H1 (cell line): ENCODE results near the gene SHANK1. TPM values are rescaled to one million over a fixed set of nuclear protein-coding genes. Genes with fewer than 3 reads are reported as not detected.
A peak's percentile ranks its signal among the peaks of the same experiment; 100 is the strongest.

Source experiments
- CTCF ChIA-PET: fragments of 300-600 bp; sonication (Branson Sonifier 250); formaldehyde crosslinking; loops from one replicate; lab custom pipeline; 2021; ENCODE audit not compliant: partially characterized antibody; lab: Charles Lee
- POLR2A ChIA-PET: fragments of 300-600 bp; sonication (Branson Sonifier 250); formaldehyde crosslinking; loops from one replicate; lab custom pipeline; 2021; ENCODE audit warnings: inconsistent platforms; ENCODE audit not compliant: partially characterized antibody; lab: Charles Lee
- DNase-seq, 2 experiments: peaks; one replicate each; pipeline versions ENCODE4 v3.0.0 to v3.0.0-alpha.2; 2010 to 2022; ENCODE audit warnings: low spot score in 2 of 2, low read depth in 1 of 2, mixed read lengths in 1 of 2
- FAIRE-seq: peaks from 2 replicates; lab custom pipeline; 2011; peaks lifted over from hg19 to GRCh38; lab: Jason Lieb, UNC
- H2AFZ ChIP-seq: 2 replicates; pipeline ENCODE4 v1.8.1; 2012; ENCODE audit warnings: low read length, inconsistent platforms
- H2AK5ac ChIP-seq: 2 replicates; pipeline ENCODE4 v1.6.1; 2013; ENCODE audit warnings: low read depth, low read length
- H2BK120ac ChIP-seq: replicated peaks from 2 replicates; pipeline ENCODE3; 2013; ENCODE audit warnings: low read depth, low read length, inconsistent platforms
- H2BK12ac ChIP-seq: 2 replicates; pipeline ENCODE4 v1.6.1; 2013; ENCODE audit warnings: low read depth, low read length
- H2BK15ac ChIP-seq: 2 replicates; pipeline ENCODE4 v1.6.1; 2013; ENCODE audit warnings: low read length
- H2BK20ac ChIP-seq: 2 replicates; pipeline ENCODE4 v1.6.1; 2013; ENCODE audit warnings: low read length
- H2BK5ac ChIP-seq: 2 replicates; pipeline ENCODE4 v1.6.1; 2013; ENCODE audit warnings: low read depth, low read length
- H3K14ac ChIP-seq: 2 replicates; pipeline ENCODE4 v1.6.1; 2013; ENCODE audit warnings: inconsistent platforms; ENCODE audit not compliant: insufficient read length
- H3K18ac ChIP-seq: 2 replicates; pipeline ENCODE4 v1.6.1; 2013; ENCODE audit warnings: low read length; ENCODE audit errors: extremely low read depth
- H3K23ac ChIP-seq: 2 replicates; pipeline ENCODE4 v1.6.1; 2013; ENCODE audit warnings: inconsistent platforms; ENCODE audit not compliant: insufficient read length
- H3K23me2 ChIP-seq: 2 replicates; pipeline ENCODE4 v1.6.1; 2013; ENCODE audit warnings: low read depth, low read length
- H3K27ac ChIP-seq: 2 replicates; pipeline ENCODE4 v1.6.1; 2011; ENCODE audit warnings: low read depth, low read length, inconsistent platforms
- H3K27me3 ChIP-seq, 4 experiments: replicated peaks in 1 of 4; 1 replicate in 1 of 4; 2 replicates in 3 of 4; pipeline versions ENCODE4 v1.6.1 to v1.8.1; 2011 to 2013; ENCODE audit warnings: low read length in 3 of 4, mild to moderate bottlenecking in 3 of 4, inconsistent platforms in 2 of 4, mixed read lengths in 2 of 4, moderate library complexity in 1 of 4; ENCODE audit not compliant: control insufficient read depth in 3 of 4, insufficient read depth in 3 of 4; ENCODE audit errors: extremely low read depth in 1 of 4
- H3K36me3 ChIP-seq, 4 experiments: 2 replicates each; pipeline versions ENCODE4 v1.6.1 to v1.8.1; 2011 to 2013; ENCODE audit warnings: mild to moderate bottlenecking in 4 of 4, low read length in 3 of 4, moderate library complexity in 2 of 4, control low read depth in 1 of 4, inconsistent platforms in 1 of 4; ENCODE audit not compliant: insufficient read depth in 4 of 4, control insufficient read depth in 2 of 4
- H3K4ac ChIP-seq: replicated peaks from 2 replicates; pipeline ENCODE3; 2013; ENCODE audit warnings: low read length, low read depth, mixed read lengths, inconsistent platforms; ENCODE audit not compliant: insufficient read length
- H3K4me1 ChIP-seq, 4 experiments: replicated peaks in 1 of 4; 1 replicate in 1 of 4; 2 replicates in 3 of 4; pipeline versions ENCODE4 v1.6.1 to v1.8.1; 2011 to 2013; ENCODE audit warnings: low read length in 3 of 4, inconsistent platforms in 2 of 4, mixed read lengths in 1 of 4; ENCODE audit not compliant: insufficient read depth in 4 of 4, control insufficient read depth in 3 of 4
- H3K4me2 ChIP-seq, 2 experiments: 2 replicates each; pipeline versions ENCODE4 v1.6.1 to v1.8.1; 2011 to 2013; ENCODE audit warnings: low read depth in 2 of 2, low read length in 2 of 2, control low read depth in 1 of 2, inconsistent platforms in 1 of 2, mild to moderate bottlenecking in 1 of 2; ENCODE audit not compliant: insufficient read depth in 1 of 2
- H3K4me3 ChIP-seq, 4 experiments: fragments of 200-600, 300-600 bp in 1 of 4; sonication (generic), shearing (Covaris generic), sonication (Bioruptor Twin) in 1 of 4; 2 replicates each; pipeline versions ENCODE4 v1.5.1 to v1.8.1; 2011 to 2016; ENCODE audit warnings: low read length in 4 of 4, low read depth in 3 of 4, control low read depth in 2 of 4, inconsistent platforms in 2 of 4, mild to moderate bottlenecking in 2 of 4, mixed read lengths in 1 of 4, moderate library complexity in 1 of 4; ENCODE audit not compliant: insufficient read depth in 2 of 4; ENCODE audit errors: extremely low read depth in 1 of 4
- H3K56ac ChIP-seq: replicated peaks from 2 replicates; pipeline ENCODE3; 2013; ENCODE audit warnings: low read depth, mild to moderate bottlenecking, mixed read lengths, low read length, inconsistent platforms; ENCODE audit not compliant: insufficient read length
- H3K79me1 ChIP-seq: 2 replicates; pipeline ENCODE4 v1.6.1; 2013; ENCODE audit warnings: low read depth, low read length, control low read depth
- H3K79me2 ChIP-seq, 2 experiments: 2 replicates each; pipeline versions ENCODE4 v1.6.1 to v1.8.1; 2012 to 2013; ENCODE audit warnings: low read length in 2 of 2, mild to moderate bottlenecking in 2 of 2, inconsistent platforms in 1 of 2; ENCODE audit not compliant: insufficient read depth in 2 of 2, control insufficient read depth in 1 of 2
- H3K9ac ChIP-seq, 4 experiments: replicated peaks in 1 of 4; 1 replicate in 1 of 4; 2 replicates in 3 of 4; pipeline versions ENCODE4 v1.6.1 to v1.8.1; 2011 to 2013; ENCODE audit warnings: low read depth in 3 of 4, low read length in 3 of 4, control low read depth in 2 of 4, mild to moderate bottlenecking in 2 of 4, moderate library complexity in 2 of 4, inconsistent platforms in 1 of 4; ENCODE audit errors: extremely low read depth in 1 of 4
- H3K9me3 ChIP-seq, 2 experiments: 2 replicates each; pipeline versions ENCODE4 v1.6.1 to v1.8.1; 2012 to 2013; ENCODE audit warnings: mild to moderate bottlenecking in 2 of 2, moderate library complexity in 2 of 2, control low read depth in 1 of 2, inconsistent platforms in 1 of 2, low read depth in 1 of 2, low read length in 1 of 2, mixed read lengths in 1 of 2; ENCODE audit not compliant: insufficient read depth in 2 of 2
- H4K20me1 ChIP-seq, 2 experiments: replicated peaks in 1 of 2; 2 replicates each; pipeline versions ENCODE3 to v1.8.1; 2011 to 2013; ENCODE audit warnings: inconsistent platforms in 2 of 2, low read length in 2 of 2, mild to moderate bottlenecking in 1 of 2; ENCODE audit not compliant: insufficient read depth in 2 of 2, control insufficient read depth in 1 of 2
- H4K5ac ChIP-seq: 2 replicates; pipeline ENCODE4 v1.6.1; 2013; ENCODE audit warnings: low read length, low read depth, mixed read lengths, inconsistent platforms; ENCODE audit not compliant: insufficient read length
- H4K8ac ChIP-seq: 2 replicates; pipeline ENCODE4 v1.8.0; 2013; ENCODE audit warnings: mild to moderate bottlenecking, moderate library complexity, low read length, inconsistent platforms; ENCODE audit not compliant: insufficient read depth; ENCODE audit errors: extremely low read depth
- H4K91ac ChIP-seq: replicated peaks from 2 replicates; pipeline ENCODE3; 2013; ENCODE audit warnings: low read length, mixed read lengths, inconsistent platforms; ENCODE audit not compliant: insufficient read length
- BRCA1 ChIP-seq: IDR thresholded peaks from 2 replicates; pipeline ENCODE4 v1.6.1; 2012; ENCODE audit warnings: low read depth, low read length, improper control_type of control experiment
- CBX5 ChIP-seq: fragments of 300-800, 300-1000 bp; sonication (generic); IDR thresholded peaks from 2 replicates; pipeline ENCODE4 v1.7.1; 2016; ENCODE audit warnings: antibody characterized with exemption, low read length, low read depth
- HDAC6 ChIP-seq: IDR thresholded peaks from one replicate; pipeline ENCODE4 v1.7.1; 2012; ENCODE audit warnings: low read depth, mild to moderate bottlenecking, inconsistent platforms, low read length, moderate library complexity
- JUN ChIP-seq: IDR thresholded peaks from 2 replicates; pipeline ENCODE4 v1.6.1; 2011; ENCODE audit warnings: low read depth, mild to moderate bottlenecking, improper control_type of control experiment, low read length
- MAFK ChIP-seq: IDR thresholded peaks from 2 replicates; pipeline ENCODE4 v1.6.1; 2012; ENCODE audit warnings: low read depth, mild to moderate bottlenecking, improper control_type of control experiment, low read length
- SIN3A ChIP-seq, 2 experiments: IDR thresholded peaks in 1 of 2; conservative IDR thresholded peaks in 1 of 2; 2 replicates each; pipeline ENCODE4 v1.6.1; 2011 to 2012; ENCODE audit warnings: low read length in 2 of 2, improper control_type of control experiment in 1 of 2, low read depth in 1 of 2, mild to moderate bottlenecking in 1 of 2
- SUZ12 ChIP-seq: fragments of 200-600 bp; sonication (generic); IDR thresholded peaks from 2 replicates; pipeline ENCODE4 v1.6.1; 2012; ENCODE audit warnings: mild to moderate bottlenecking, inconsistent platforms, low read length, moderate library complexity, mixed read lengths
- WGBS, 2 experiments: shearing (Covaris generic) in 1 of 2; methylation state at CpG; one replicate each; pipeline versions ENCODE4 v1.1.6 to v1.1.7; 2013 to 2015; ENCODE audit warnings: low lambda C conversion rate in 2 of 2, mixed read lengths in 2 of 2, inconsistent platforms in 1 of 2, low coverage in 1 of 2, missing lambda C conversion rate in 1 of 2; ENCODE audit not compliant: insufficient replicate concordance in 2 of 2, insufficient coverage in 1 of 2, insufficient read length in 1 of 2; ENCODE audit errors: extremely low coverage in 1 of 2, missing lambda C conversion rate in 1 of 2; 5-methylcytosine and 5-hydroxymethylcytosine counted together
- polyA plus RNA-seq, 7 experiments: library from polyadenylated mRNA; depleted of rRNA in 3 of 7; stranded (reverse) in 5 of 7; unstranded in 2 of 7; fragments of >200 nt in 5 of 7; fragments of 200-250 nt in 2 of 7; gene quantifications; 1 replicate in 5 of 7; 2 replicates in 1 of 7; 4 replicates in 1 of 7; pipeline versions ENCODE4 v1.2.1 to v1.2.3, GENCODE V29; 2011 to 2013; ENCODE audit warnings: missing spikeins in 2 of 7, mixed read lengths in 2 of 7
- total RNA-seq: library from RNA; stranded (reverse); fragmentation: NEBNext Ultra II Directional; extraction: Animal tissue kit (Norgen Biotek cat#: 25700); gene quantifications from 2 replicates; pipeline ENCODE4 v1.2.1, GENCODE V29; 2021
- TF ChIP-seq, protein P1 (sequence below): IDR thresholded peaks from 2 replicates; pipeline ENCODE4 v1.6.1; 2011; ENCODE audit warnings: low read length, improper control_type of control experiment

Gene SHANK1
- total and polyA plus RNA-seq, 2 of the 8 experiments (the other 6 are each of a cell fraction or from before 2014, with no cell fraction given) = 1.1 to 3.7 TPM

GRCh38 chr19:50739914-50740426 is 20.4 kb upstream of the SHANK1 start:
- WGBS, 2 experiments = 74 to 100% methylated on average over 1 to 11 of the region's 11 CpGs

More at GRCh38 chr19:50739914-50740426, 20.4 kb upstream of the SHANK1 start:
- Histone ChIP-seq H3K36me3 (no peaks in the 10 kb centered on the region), H2BK20ac (no peak overlapping the region), H2BK12ac (no peak overlapping the region), H3K4me2 (no peak overlapping the region), H4K91ac (no peak overlapping the region), H3K27me3 (peaks cover 0 to 2% (median 0%) of the 10 kb centered on the region in 4 experiments; a peak in 1 of 7 replicates), H2AFZ (no peak overlapping the region), H3K27ac (no peak overlapping the region), H3K4me3 (no peak overlapping the region), H2BK120ac (no peak overlapping the region), H3K23ac (no peak overlapping the region)
- CTCF ChIA-PET = interaction anchor here (0.6 to 1.8 kb wide), 4 partner anchors 11 to 184 kb away, joined by 3 read pairs; no protein-coding TSS in a partner anchor
- TF ChIP-seq SUZ12 (no peak), MAFK (no peak), BRCA1 (no peak), SIN3A (conservative IDR thresholded peaks at IDR 0.05 in 1 of 2, IDR thresholded peaks at IDR 0.05 in 1 of 2; ENCODE audit: low read depth in 1 of 2, low read length in 2 of 2) (0 out of 4 replicates have a peak, but pooled peaks of 1 of the 2 experiments have one; percentile 20), JUN (no peak), CBX5 (no peak), HDAC6 (no peak)
- TF ChIP-seq, protein P1, sequence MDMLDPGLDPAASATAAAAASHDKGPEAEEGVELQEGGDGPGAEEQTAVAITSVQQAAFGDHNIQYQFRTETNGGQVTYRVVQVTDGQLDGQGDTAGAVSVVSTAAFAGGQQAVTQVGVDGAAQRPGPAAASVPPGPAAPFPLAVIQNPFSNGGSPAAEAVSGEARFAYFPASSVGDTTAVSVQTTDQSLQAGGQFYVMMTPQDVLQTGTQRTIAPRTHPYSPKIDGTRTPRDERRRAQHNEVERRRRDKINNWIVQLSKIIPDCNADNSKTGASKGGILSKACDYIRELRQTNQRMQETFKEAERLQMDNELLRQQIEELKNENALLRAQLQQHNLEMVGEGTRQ = no peak
- TF ChIP-seq, all 59 proteins: peak for 1
- Histone ChIP-seq H4K20me1 (peaks cover 0 to 2% of the 10 kb centered on the region in 2 experiments), H2BK15ac (no peak overlapping the region), H3K14ac (no peak overlapping the region), H3K56ac (no peak overlapping the region), H4K8ac (no peak overlapping the region), H2BK5ac (no peak overlapping the region), H4K5ac (no peak overlapping the region), H3K79me2 (no peaks in the 10 kb centered on the region), H3K18ac (no peak overlapping the region), H3K4ac (no peak overlapping the region), H3K79me1 (no peaks in the 10 kb centered on the region), H3K23me2 (no peaks in the 10 kb centered on the region), H3K9ac (no peak overlapping the region), H3K9me3 (no peaks in the 10 kb centered on the region), H2AK5ac (no peak overlapping the region), H3K4me1 (peaks cover 0 to 4% (median 0%) of the 10 kb centered on the region in 4 experiments; a peak in 1 of 7 replicates)
- POLR2A ChIA-PET = interaction anchor here (1.1 to 1.5 kb wide), 3 partner anchors 15 to 65 kb away, joined by 3 to 4 read pairs (median 3); no protein-coding TSS in a partner anchor
- DNase-seq (peak in 1 of 2 experiments; percentile 68), FAIRE-seq (peak; percentile 52)
